ENCODE results near the gene TRIM2. TPM values are rescaled to one million over a fixed set of nuclear protein-coding genes. Genes with fewer than 3 reads are reported as not detected.

Gene TRIM2
- total and polyA plus RNA-seq, 2 experiments from 2014 or later = 22.0 to 61.5 TPM

- no peak overlapping the region for H2AFZ ChIP-seq
- Mint-ChIP-seq H3K4me3 (no peak overlapping the region), H3K9me3 (peaks cover 1% of the 10 kb centered on the region; the same call in 1 of the 3 replicates), H3K4me1 (peaks cover 35% of the 10 kb centered on the region), H3K36me3 (ENCODE audit: low read depth) (peaks cover 22% of the 10 kb centered on the region), H3K27ac (peak overlapping the region; percentile 11; the same call in 1 of the 2 replicates), H3K27me3 (ENCODE audit: insufficient read depth, low read depth, poor library complexity) (peaks cover 2% of the 10 kb centered on the region)
- no peak overlapping the region for H3K4me3 ChIP-seq
- no peaks in the 10 kb centered on the region for H3K27me3 ChIP-seq (ENCODE audit: insufficient read depth)
- no peaks in the 10 kb centered on the region for H3F3A ChIP-seq (replicated peaks; ENCODE audit: low read depth)
- H3K79me2 ChIP-seq (replicated peaks; ENCODE audit: insufficient read depth) = peaks cover 11% of the 10 kb centered on the region
- H3K4me2 ChIP-seq = no peak overlapping the region
- H3K27ac ChIP-seq (ENCODE audit: low read depth) = no peak overlapping the region
- no peak for DNase-seq (ENCODE audit: low spot score)
- ATAC-seq = no peak
- no peaks in the 10 kb centered on the region for H3K9me2 ChIP-seq (ENCODE audit: insufficient read depth)
- H3K4me1 ChIP-seq (ENCODE audit: insufficient read depth) = peaks cover 31% of the 10 kb centered on the region
- TF ChIP-seq ZNF331 (CRISPR knock-in tag; IDR thresholded peaks at IDR 0.05; ENCODE audit: low read depth) = no peak
- TF ChIP-seq, protein P1, sequence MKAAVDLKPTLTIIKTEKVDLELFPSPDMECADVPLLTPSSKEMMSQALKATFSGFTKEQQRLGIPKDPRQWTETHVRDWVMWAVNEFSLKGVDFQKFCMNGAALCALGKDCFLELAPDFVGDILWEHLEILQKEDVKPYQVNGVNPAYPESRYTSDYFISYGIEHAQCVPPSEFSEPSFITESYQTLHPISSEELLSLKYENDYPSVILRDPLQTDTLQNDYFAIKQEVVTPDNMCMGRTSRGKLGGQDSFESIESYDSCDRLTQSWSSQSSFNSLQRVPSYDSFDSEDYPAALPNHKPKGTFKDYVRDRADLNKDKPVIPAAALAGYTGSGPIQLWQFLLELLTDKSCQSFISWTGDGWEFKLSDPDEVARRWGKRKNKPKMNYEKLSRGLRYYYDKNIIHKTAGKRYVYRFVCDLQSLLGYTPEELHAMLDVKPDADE (IDR thresholded peaks at IDR 0.05) = no peak
- TF ChIP-seq ZNF114 (CRISPR knock-in tag; IDR thresholded peaks at IDR 0.05) = no peak
- no peak for TF ChIP-seq REST (IDR thresholded peaks at IDR 0.05; ENCODE audit: unreplicated experiment)
- TF ChIP-seq STAT1 (IDR thresholded peaks at IDR 0.05; ENCODE audit: unreplicated experiment) = no peak
- no peak for TF ChIP-seq CTCF (conservative IDR thresholded peaks at IDR 0.05; ENCODE audit: low read depth in 2 of 2)
- no peak for TF ChIP-seq NANOG (IDR thresholded peaks at IDR 0.05; ENCODE audit: borderline replicate concordance)
- no peak for TF ChIP-seq EZH2phosphoT487 (IDR thresholded peaks at IDR 0.05; ENCODE audit: unreplicated experiment)
- TF ChIP-seq EZH2 (IDR thresholded peaks at IDR 0.05; ENCODE audit: low read depth, unreplicated experiment) = no peak
- no peak for TF ChIP-seq ZNF462 (CRISPR knock-in tag; IDR thresholded peaks at IDR 0.05)
- TF ChIP-seq CREB1 (CRISPR knock-in tag; IDR thresholded peaks at IDR 0.05; ENCODE audit: low read depth) = no peak
- no peak for TF ChIP-seq JUNB (IDR thresholded peaks at IDR 0.05; ENCODE audit: unreplicated experiment)
- no peak for TF ChIP-seq POLR2AphosphoS5 (IDR thresholded peaks at IDR 0.05; ENCODE audit: low read depth)
- H4K20me1 ChIP-seq (replicated peaks; ENCODE audit: insufficient read depth) = 0 out of 2 replicates have a peak, but pooled peaks cover 3% of the 10 kb centered on the region
- H3K36me3 ChIP-seq (ENCODE audit: insufficient read depth) = peaks cover 14% of the 10 kb centered on the region
Measured at GRCh38 chr4:153276971-153277370, 72.7 kb downstream of the TRIM2 start.
